Immature natural killer cell (primary cell): Measurements from ENCODE around the gene TMPRSS7. TPM values are rescaled to one million over a fixed set of nuclear protein-coding genes. Genes with fewer than 3 reads are reported as not detected.
A peak's percentile ranks its signal among the peaks of the same experiment; 100 is the strongest.

Experiments used
- DNase-seq, 3 donors: peaks; one replicate each; pipeline ENCODE4 v3.0.0; 2022; ENCODE audit warnings: mixed read lengths in 1 of 3
- H3K27ac Mint-ChIP-seq, 6 donors: one replicate each; pipeline ENCODE4 v1.8.0; 2020; ENCODE audit warnings: mixed read lengths in 6 of 6, mild to moderate bottlenecking in 5 of 6, inconsistent platforms in 4 of 6, moderate library complexity in 3 of 6
- H3K27me3 Mint-ChIP-seq, 3 donors: one replicate each; pipeline ENCODE4 v1.8.0; 2020 to 2021; ENCODE audit warnings: low read depth in 3 of 3, mild to moderate bottlenecking in 3 of 3, mixed read lengths in 3 of 3, moderate library complexity in 3 of 3, inconsistent platforms in 1 of 3
- H3K36me3 Mint-ChIP-seq, 3 donors: one replicate each; pipeline ENCODE4 v1.8.0; 2020; ENCODE audit warnings: mixed read lengths in 3 of 3, inconsistent platforms in 2 of 3, mild to moderate bottlenecking in 2 of 3
- H3K4me1 Mint-ChIP-seq, 2 donors: one replicate each; pipeline ENCODE4 v1.8.0; 2020; ENCODE audit warnings: inconsistent platforms in 2 of 2, mild to moderate bottlenecking in 2 of 2, mixed read lengths in 2 of 2, moderate library complexity in 1 of 2
- H3K4me3 Mint-ChIP-seq, 5 donors: one replicate each; pipeline ENCODE4 v1.8.0; 2020; ENCODE audit warnings: mild to moderate bottlenecking in 5 of 5, mixed read lengths in 5 of 5, inconsistent platforms in 3 of 5, moderate library complexity in 3 of 5
- H3K9me3 Mint-ChIP-seq, 6 donors: one replicate each; pipeline ENCODE4 v1.8.0; 2020; ENCODE audit warnings: mild to moderate bottlenecking in 6 of 6, mixed read lengths in 6 of 6, inconsistent platforms in 4 of 6, moderate library complexity in 3 of 6
- polyA plus RNA-seq, 3 donors: library from polyadenylated mRNA; unstranded; fragments of 300-500 nt; fragmentation: Illumina TruSeq; gene quantifications; one replicate each; pipeline ENCODE4 v1.2.3, GENCODE V29; 2021

TMPRSS7 gene
- polyA plus RNA-seq, 3 donors from 2014 or later: not detected

- H3K9me3 Mint-ChIP-seq: no peaks in the 10 kb centered on the region
- no peak overlapping the region for H3K4me3 Mint-ChIP-seq
- H3K4me1 Mint-ChIP-seq: peaks cover 12 to 22% of the 10 kb centered on the region in 2 donors
- DNase-seq: no peak
- no peaks in the 10 kb centered on the region for H3K36me3 Mint-ChIP-seq
- H3K27me3 Mint-ChIP-seq: peaks cover 0 to 6% (median 3%) of the 10 kb centered on the region in 3 donors
- H3K27ac Mint-ChIP-seq: no peak overlapping the region
These were observed 30.3 kb upstream of the TMPRSS7 start for GRCh38 chr3:112004187-112004586.

GRCh38 chr3:112004669-112005068 lies 29.9 kb upstream of the TMPRSS7 start:
- H3K9me3 Mint-ChIP-seq: no peaks in the 10 kb centered on the region
- DNase-seq: no peak
- H3K36me3 Mint-ChIP-seq: no peaks in the 10 kb centered on the region
- H3K4me3 Mint-ChIP-seq: no peak overlapping the region
- peaks cover 0 to 6% (median 0%) of the 10 kb centered on the region in 3 donors for H3K27me3 Mint-ChIP-seq
- H3K4me1 Mint-ChIP-seq: peaks cover 8 to 17% of the 10 kb centered on the region in 2 donors
- no peak overlapping the region for H3K27ac Mint-ChIP-seq

- H3K36me3 Mint-ChIP-seq: no peaks in the 10 kb centered on the region
- no peak for DNase-seq
- H3K4me1 Mint-ChIP-seq: peaks cover 6 to 13% of the 10 kb centered on the region in 2 donors
- H3K4me3 Mint-ChIP-seq: no peak overlapping the region
- no peak overlapping the region for H3K27ac Mint-ChIP-seq
- H3K27me3 Mint-ChIP-seq: peaks cover 0 to 6% (median 0%) of the 10 kb centered on the region in 3 donors
- no peaks in the 10 kb centered on the region for H3K9me3 Mint-ChIP-seq
These were observed 29.4 kb upstream of the TMPRSS7 start for GRCh38 chr3:112005091-112005672.

- Mint-ChIP-seq H3K9me3 (no peaks in the 10 kb centered on the region), H3K4me1 (peaks cover under 1 to 7% of the 10 kb centered on the region in 2 donors), H3K27me3 (peaks cover 0 to 6% (median 0%) of the 10 kb centered on the region in 3 donors), H3K4me3 (no peak overlapping the region), H3K27ac (no peak overlapping the region), H3K36me3 (no peaks in the 10 kb centered on the region)
- no peak for DNase-seq
These were observed 26.9 kb upstream of the TMPRSS7 start for GRCh38 chr3:112007633-112008032.

- DNase-seq: no peak
- Mint-ChIP-seq H3K4me1 (peaks cover 0 to 10% of the 10 kb centered on the region in 2 donors), H3K4me3 (no peak overlapping the region), H3K9me3 (no peaks in the 10 kb centered on the region), H3K27me3 (peaks cover 0 to 6% (median 2%) of the 10 kb centered on the region in 3 donors), H3K27ac (no peak overlapping the region), H3K36me3 (no peaks in the 10 kb centered on the region)
These were observed 24.9 kb upstream of the TMPRSS7 start for GRCh38 chr3:112009670-112010069.

GRCh38 chr3:112010636-112011035 lies 23.9 kb upstream of the TMPRSS7 start:
- no peak for DNase-seq
- Mint-ChIP-seq H3K27ac (no peak overlapping the region), H3K36me3 (no peaks in the 10 kb centered on the region), H3K27me3 (peaks cover 0 to 6% (median 2%) of the 10 kb centered on the region in 3 donors), H3K4me3 (no peak overlapping the region), H3K9me3 (no peaks in the 10 kb centered on the region), H3K4me1 (peaks cover 0 to 10% of the 10 kb centered on the region in 2 donors)

- peaks cover 0 to 10% of the 10 kb centered on the region in 2 donors for H3K4me1 Mint-ChIP-seq
- H3K9me3 Mint-ChIP-seq: no peaks in the 10 kb centered on the region
- H3K36me3 Mint-ChIP-seq: no peaks in the 10 kb centered on the region
- no peak overlapping the region for H3K27ac Mint-ChIP-seq
- H3K27me3 Mint-ChIP-seq: peaks cover 0 to 6% (median 2%) of the 10 kb centered on the region in 3 donors
- no peak overlapping the region for H3K4me3 Mint-ChIP-seq
- DNase-seq: no peak
These were observed 23.1 kb upstream of the TMPRSS7 start for GRCh38 chr3:112011376-112011940.

GRCh38 chr3:112012205-112012992 lies 22.1 kb upstream of the TMPRSS7 start:
- H3K4me1 Mint-ChIP-seq: peaks cover 0 to 10% of the 10 kb centered on the region in 2 donors
- no peak for DNase-seq
- H3K27me3 Mint-ChIP-seq: peaks cover 0 to 6% (median 2%) of the 10 kb centered on the region in 3 donors
- H3K4me3 Mint-ChIP-seq: no peak overlapping the region
- H3K36me3 Mint-ChIP-seq: no peaks in the 10 kb centered on the region
- H3K9me3 Mint-ChIP-seq: no peaks in the 10 kb centered on the region
- peak overlapping the region in 2 of 6 donors; percentile 34 to 57 for H3K27ac Mint-ChIP-seq

- no peaks in the 10 kb centered on the region for H3K36me3 Mint-ChIP-seq
- H3K4me3 Mint-ChIP-seq: peak overlapping the region in 2 of 5 donors; percentile 39 to 60
- peaks cover 0 to 10% of the 10 kb centered on the region in 2 donors for H3K4me1 Mint-ChIP-seq
- no peaks in the 10 kb centered on the region for H3K9me3 Mint-ChIP-seq
- H3K27me3 Mint-ChIP-seq: peaks cover 0 to 6% (median 2%) of the 10 kb centered on the region in 3 donors
- H3K27ac Mint-ChIP-seq: peak overlapping the region in 2 of 6 donors; percentile 34 to 57
- peak; percentile 37 to 48 (median 43) for DNase-seq
These were observed 21.3 kb upstream of the TMPRSS7 start for GRCh38 chr3:112013058-112013783.

- no peak for DNase-seq
These were observed 20.8 kb upstream of the TMPRSS7 start for GRCh38 chr3:112013784-112014143.

GRCh38 chr3:112017091-112017490 lies 17.4 kb upstream of the TMPRSS7 start:
- H3K4me3 Mint-ChIP-seq: no peak overlapping the region
- no peaks in the 10 kb centered on the region for H3K9me3 Mint-ChIP-seq
- no peak overlapping the region for H3K27ac Mint-ChIP-seq
- no peaks in the 10 kb centered on the region for H3K36me3 Mint-ChIP-seq
- no peak for DNase-seq
- peaks cover 0 to 10% of the 10 kb centered on the region in 2 donors for H3K4me1 Mint-ChIP-seq
- peaks cover 0 to 2% (median 1%) of the 10 kb centered on the region in 3 donors for H3K27me3 Mint-ChIP-seq

More at GRCh38 chr3:112013784-112014143, 20.8 kb upstream of the TMPRSS7 start:
- peaks cover 0 to 3% (median 2%) of the 10 kb centered on the region in 3 donors for H3K27me3 Mint-ChIP-seq
- no peaks in the 10 kb centered on the region for H3K9me3 Mint-ChIP-seq
- H3K36me3 Mint-ChIP-seq: no peaks in the 10 kb centered on the region
- no peak overlapping the region for H3K27ac Mint-ChIP-seq
- H3K4me1 Mint-ChIP-seq: peaks cover 0 to 10% of the 10 kb centered on the region in 2 donors
- H3K4me3 Mint-ChIP-seq: peak overlapping the region in 1 of 5 donors; percentile 60

- Mint-ChIP-seq H3K27me3 (no peaks in the 10 kb centered on the region), H3K27ac (no peak overlapping the region), H3K4me3 (no peak overlapping the region), H3K4me1 (peaks cover 0 to 3% of the 10 kb centered on the region in 2 donors), H3K36me3 (no peaks in the 10 kb centered on the region), H3K9me3 (no peaks in the 10 kb centered on the region)
- DNase-seq: no peak
These were observed 15.8 kb upstream of the TMPRSS7 start for GRCh38 chr3:112018712-112019111.

GRCh38 chr3:112019716-112020115 lies 14.8 kb upstream of the TMPRSS7 start:
- Mint-ChIP-seq H3K27ac (no peak overlapping the region), H3K36me3 (no peaks in the 10 kb centered on the region)

More at GRCh38 chr3:112019716-112020115, 14.8 kb upstream of the TMPRSS7 start:
- Mint-ChIP-seq H3K27me3 (no peaks in the 10 kb centered on the region), H3K4me1 (no peaks in the 10 kb centered on the region), H3K4me3 (no peak overlapping the region), H3K9me3 (no peaks in the 10 kb centered on the region)
- DNase-seq: no peak
